Measurements from ENCODE around the gene XPC. TPM values are rescaled to one million over a fixed set of nuclear protein-coding genes. Genes with fewer than 3 reads are reported as not detected.

The XPC gene
- total RNA-seq, 1 experiment from 2014 or later: 34.9 TPM

DNA sequence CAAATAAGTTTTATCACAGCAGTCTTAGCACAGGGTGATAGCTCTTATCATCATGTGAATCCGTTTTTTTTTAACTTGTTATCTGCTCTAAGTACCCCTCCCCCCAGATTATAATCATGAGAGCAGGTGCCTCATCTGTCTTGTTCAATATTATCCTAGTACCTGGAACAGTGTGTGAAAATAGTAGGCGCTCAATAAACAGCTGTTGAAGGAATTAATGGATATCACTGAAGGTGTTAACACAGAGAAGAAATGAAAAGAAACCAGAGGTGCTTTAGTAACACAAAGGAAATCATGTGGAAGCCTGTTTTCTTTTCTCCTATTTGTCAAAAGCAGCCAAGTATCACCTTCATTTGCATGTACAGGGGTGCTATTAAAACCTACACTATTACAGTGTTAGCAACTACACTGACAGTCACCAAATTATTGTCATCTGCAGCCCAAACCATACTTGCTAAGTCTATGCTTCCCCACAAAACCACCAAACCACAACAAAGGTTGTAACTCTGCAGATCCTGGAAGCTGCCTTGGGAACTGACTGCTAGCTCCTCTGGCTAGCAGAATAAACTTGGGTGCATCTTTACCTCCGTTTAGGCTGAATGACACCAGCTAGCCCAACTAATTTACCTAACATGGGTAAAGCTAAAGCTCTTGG, 2.9 kb downstream of the XPC start (continued):
- TF ChIP-seq IRF2 (CRISPR knock-in tag; IDR thresholded peaks at IDR 0.05; ENCODE audit: borderline replicate concordance, low read depth): no peak
- TF ChIP-seq, protein P1, sequence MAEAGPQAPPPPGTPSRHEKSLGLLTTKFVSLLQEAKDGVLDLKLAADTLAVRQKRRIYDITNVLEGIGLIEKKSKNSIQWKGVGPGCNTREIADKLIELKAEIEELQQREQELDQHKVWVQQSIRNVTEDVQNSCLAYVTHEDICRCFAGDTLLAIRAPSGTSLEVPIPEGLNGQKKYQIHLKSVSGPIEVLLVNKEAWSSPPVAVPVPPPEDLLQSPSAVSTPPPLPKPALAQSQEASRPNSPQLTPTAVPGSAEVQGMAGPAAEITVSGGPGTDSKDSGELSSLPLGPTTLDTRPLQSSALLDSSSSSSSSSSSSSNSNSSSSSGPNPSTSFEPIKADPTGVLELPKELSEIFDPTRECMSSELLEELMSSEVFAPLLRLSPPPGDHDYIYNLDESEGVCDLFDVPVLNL (CRISPR knock-in tag; IDR thresholded peaks at IDR 0.05; ENCODE audit: borderline replicate concordance, low read depth): no peak
- TF ChIP-seq NR1H2 (CRISPR knock-in tag; IDR thresholded peaks at IDR 0.05): no peak

DNA sequence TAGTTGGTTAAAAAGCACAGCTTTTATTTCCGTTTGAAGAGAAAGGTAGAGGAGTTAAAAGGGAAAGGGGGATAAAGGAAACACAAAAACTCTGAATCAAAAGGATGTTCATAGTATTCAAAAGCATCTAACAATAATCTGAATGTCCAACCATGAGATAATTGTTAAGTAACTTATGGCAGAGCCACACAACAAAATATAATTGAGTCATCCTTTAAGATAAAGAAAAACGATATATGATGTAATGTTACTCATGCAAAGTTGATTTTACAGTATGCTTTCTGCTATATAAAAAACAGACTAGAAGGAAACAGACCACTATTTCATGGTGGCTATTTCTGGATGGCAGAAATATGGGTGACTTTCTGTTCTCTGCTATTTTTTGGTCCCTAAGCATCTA, 3.9 kb downstream of the XPC start:
- Mint-ChIP-seq H3K27ac (no peak overlapping the region), H3K27me3 (ENCODE audit: low read depth) (no peaks in the 10 kb centered on the region), H3K4me1 (peaks cover 24% of the 10 kb centered on the region), H3K9me3 (no peaks in the 10 kb centered on the region), H3K4me3 (no peak overlapping the region), H3K36me3 (peaks cover 34% of the 10 kb centered on the region)
- POLR2A ChIA-PET: no interaction called here
- TF ChIP-seq SMAD4 (CRISPR knock-in tag; IDR thresholded peaks at IDR 0.05): no peak
- TF ChIP-seq EMX1 (CRISPR knock-in tag; IDR thresholded peaks at IDR 0.05): no peak
- TF ChIP-seq ATF2 (CRISPR knock-in tag; IDR thresholded peaks at IDR 0.05; ENCODE audit: borderline replicate concordance, low read depth): no peak
- TF ChIP-seq ZNF138 (CRISPR knock-in tag; conservative IDR thresholded peaks at IDR 0.05): no peak
- TF ChIP-seq RELA (CRISPR knock-in tag; IDR thresholded peaks at IDR 0.05; ENCODE audit: borderline replicate concordance): no peak
- no peak for TF ChIP-seq E2F5 (CRISPR knock-in tag; IDR thresholded peaks at IDR 0.05)
- TF ChIP-seq ETV6 (CRISPR knock-in tag; IDR thresholded peaks at IDR 0.05): no peak
- TF ChIP-seq GTF2I (CRISPR knock-in tag; conservative IDR thresholded peaks at IDR 0.05): no peak
- TF ChIP-seq, protein P2, sequence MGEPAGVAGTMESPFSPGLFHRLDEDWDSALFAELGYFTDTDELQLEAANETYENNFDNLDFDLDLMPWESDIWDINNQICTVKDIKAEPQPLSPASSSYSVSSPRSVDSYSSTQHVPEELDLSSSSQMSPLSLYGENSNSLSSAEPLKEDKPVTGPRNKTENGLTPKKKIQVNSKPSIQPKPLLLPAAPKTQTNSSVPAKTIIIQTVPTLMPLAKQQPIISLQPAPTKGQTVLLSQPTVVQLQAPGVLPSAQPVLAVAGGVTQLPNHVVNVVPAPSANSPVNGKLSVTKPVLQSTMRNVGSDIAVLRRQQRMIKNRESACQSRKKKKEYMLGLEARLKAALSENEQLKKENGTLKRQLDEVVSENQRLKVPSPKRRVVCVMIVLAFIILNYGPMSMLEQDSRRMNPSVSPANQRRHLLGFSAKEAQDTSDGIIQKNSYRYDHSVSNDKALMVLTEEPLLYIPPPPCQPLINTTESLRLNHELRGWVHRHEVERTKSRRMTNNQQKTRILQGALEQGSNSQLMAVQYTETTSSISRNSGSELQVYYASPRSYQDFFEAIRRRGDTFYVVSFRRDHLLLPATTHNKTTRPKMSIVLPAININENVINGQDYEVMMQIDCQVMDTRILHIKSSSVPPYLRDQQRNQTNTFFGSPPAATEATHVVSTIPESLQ (CRISPR knock-in tag; IDR thresholded peaks at IDR 0.05): no peak
- no peak for TF ChIP-seq ZNF219 (CRISPR knock-in tag; IDR thresholded peaks at IDR 0.05; ENCODE audit: borderline replicate concordance)
- TF ChIP-seq, protein P3, sequence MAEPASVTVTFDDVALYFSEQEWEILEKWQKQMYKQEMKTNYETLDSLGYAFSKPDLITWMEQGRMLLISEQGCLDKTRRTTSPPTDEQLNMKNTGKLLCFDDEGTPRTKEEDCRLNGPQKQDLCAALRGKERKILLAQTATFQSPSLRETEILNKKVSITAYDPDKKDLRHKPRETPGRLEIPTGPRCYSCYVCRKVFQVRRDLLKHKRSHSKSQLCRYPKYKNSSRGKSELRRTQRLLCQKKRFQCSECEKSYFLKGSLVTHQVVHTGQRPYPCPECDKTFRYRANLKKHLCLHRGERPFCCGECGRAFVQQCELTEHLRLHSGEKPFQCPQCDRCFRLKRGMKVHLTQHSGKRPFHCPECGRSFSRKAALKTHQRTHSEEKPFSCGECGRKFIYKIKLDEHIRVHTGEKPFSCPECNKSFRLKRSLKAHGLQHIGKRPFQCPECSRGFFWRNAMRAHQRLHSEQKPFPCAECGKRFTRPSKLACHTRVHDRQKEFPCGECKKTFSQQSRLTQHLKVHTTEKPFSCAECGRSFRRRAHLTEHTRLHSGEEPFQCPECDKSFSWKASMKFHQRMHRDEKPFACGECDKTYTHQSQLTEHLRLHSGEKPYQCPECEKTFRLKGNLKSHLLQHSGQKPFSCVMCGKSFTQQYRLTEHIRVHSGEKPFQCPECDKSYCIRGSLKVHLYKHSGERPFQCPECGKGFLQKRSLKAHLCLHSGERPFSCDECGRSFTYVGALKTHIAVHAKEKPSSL (CRISPR knock-in tag; conservative IDR thresholded peaks at IDR 0.05): no peak
- TF ChIP-seq, protein P4, sequence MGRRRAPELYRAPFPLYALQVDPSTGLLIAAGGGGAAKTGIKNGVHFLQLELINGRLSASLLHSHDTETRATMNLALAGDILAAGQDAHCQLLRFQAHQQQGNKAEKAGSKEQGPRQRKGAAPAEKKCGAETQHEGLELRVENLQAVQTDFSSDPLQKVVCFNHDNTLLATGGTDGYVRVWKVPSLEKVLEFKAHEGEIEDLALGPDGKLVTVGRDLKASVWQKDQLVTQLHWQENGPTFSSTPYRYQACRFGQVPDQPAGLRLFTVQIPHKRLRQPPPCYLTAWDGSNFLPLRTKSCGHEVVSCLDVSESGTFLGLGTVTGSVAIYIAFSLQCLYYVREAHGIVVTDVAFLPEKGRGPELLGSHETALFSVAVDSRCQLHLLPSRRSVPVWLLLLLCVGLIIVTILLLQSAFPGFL (CRISPR knock-in tag; IDR thresholded peaks at IDR 0.05; ENCODE audit: borderline replicate concordance): no peak
- no peak for TF ChIP-seq ZNF232 (CRISPR knock-in tag; IDR thresholded peaks at IDR 0.05)
- TF ChIP-seq, protein P5, sequence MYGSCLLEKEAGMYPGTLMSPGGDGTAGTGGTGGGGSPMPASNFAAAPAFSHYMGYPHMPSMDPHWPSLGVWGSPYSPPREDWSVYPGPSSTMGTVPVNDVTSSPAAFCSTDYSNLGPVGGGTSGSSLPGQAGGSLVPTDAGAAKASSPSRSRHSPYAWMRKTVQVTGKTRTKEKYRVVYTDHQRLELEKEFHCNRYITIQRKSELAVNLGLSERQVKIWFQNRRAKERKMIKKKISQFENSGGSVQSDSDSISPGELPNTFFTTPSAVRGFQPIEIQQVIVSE (CRISPR knock-in tag; IDR thresholded peaks at IDR 0.05; ENCODE audit: borderline replicate concordance): no peak
- TF ChIP-seq, protein P6, sequence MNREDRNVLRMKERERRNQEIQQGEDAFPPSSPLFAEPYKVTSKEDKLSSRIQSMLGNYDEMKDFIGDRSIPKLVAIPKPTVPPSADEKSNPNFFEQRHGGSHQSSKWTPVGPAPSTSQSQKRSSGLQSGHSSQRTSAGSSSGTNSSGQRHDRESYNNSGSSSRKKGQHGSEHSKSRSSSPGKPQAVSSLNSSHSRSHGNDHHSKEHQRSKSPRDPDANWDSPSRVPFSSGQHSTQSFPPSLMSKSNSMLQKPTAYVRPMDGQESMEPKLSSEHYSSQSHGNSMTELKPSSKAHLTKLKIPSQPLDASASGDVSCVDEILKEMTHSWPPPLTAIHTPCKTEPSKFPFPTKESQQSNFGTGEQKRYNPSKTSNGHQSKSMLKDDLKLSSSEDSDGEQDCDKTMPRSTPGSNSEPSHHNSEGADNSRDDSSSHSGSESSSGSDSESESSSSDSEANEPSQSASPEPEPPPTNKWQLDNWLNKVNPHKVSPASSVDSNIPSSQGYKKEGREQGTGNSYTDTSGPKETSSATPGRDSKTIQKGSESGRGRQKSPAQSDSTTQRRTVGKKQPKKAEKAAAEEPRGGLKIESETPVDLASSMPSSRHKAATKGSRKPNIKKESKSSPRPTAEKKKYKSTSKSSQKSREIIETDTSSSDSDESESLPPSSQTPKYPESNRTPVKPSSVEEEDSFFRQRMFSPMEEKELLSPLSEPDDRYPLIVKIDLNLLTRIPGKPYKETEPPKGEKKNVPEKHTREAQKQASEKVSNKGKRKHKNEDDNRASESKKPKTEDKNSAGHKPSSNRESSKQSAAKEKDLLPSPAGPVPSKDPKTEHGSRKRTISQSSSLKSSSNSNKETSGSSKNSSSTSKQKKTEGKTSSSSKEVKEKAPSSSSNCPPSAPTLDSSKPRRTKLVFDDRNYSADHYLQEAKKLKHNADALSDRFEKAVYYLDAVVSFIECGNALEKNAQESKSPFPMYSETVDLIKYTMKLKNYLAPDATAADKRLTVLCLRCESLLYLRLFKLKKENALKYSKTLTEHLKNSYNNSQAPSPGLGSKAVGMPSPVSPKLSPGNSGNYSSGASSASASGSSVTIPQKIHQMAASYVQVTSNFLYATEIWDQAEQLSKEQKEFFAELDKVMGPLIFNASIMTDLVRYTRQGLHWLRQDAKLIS (CRISPR knock-in tag; IDR thresholded peaks at IDR 0.05; ENCODE audit: borderline replicate concordance): no peak
- no peak for TF ChIP-seq NFE2L1 (CRISPR knock-in tag; IDR thresholded peaks at IDR 0.05)
- CTCF ChIA-PET: interaction anchor here (3.6 kb wide), 1 partner anchor 29 kb away, joined by 18 read pairs; no protein-coding TSS in a partner anchor
- no peak for ATAC-seq
- no peak for DNase-seq (ENCODE audit: low spot score)

Data from WTC11 (cell line).